HG02571 (cell line): ENCODE results near the gene C1orf167.

Experiments
- ATAC-seq: cut with Tn5 transposase; IDR thresholded peaks from one replicate; pipeline ENCODE4 v1.9.1; 2021; ENCODE audit warnings: mild to moderate bottlenecking, moderate library complexity; ENCODE audit not compliant: unreplicated experiment

C1orf167 gene, protein sequence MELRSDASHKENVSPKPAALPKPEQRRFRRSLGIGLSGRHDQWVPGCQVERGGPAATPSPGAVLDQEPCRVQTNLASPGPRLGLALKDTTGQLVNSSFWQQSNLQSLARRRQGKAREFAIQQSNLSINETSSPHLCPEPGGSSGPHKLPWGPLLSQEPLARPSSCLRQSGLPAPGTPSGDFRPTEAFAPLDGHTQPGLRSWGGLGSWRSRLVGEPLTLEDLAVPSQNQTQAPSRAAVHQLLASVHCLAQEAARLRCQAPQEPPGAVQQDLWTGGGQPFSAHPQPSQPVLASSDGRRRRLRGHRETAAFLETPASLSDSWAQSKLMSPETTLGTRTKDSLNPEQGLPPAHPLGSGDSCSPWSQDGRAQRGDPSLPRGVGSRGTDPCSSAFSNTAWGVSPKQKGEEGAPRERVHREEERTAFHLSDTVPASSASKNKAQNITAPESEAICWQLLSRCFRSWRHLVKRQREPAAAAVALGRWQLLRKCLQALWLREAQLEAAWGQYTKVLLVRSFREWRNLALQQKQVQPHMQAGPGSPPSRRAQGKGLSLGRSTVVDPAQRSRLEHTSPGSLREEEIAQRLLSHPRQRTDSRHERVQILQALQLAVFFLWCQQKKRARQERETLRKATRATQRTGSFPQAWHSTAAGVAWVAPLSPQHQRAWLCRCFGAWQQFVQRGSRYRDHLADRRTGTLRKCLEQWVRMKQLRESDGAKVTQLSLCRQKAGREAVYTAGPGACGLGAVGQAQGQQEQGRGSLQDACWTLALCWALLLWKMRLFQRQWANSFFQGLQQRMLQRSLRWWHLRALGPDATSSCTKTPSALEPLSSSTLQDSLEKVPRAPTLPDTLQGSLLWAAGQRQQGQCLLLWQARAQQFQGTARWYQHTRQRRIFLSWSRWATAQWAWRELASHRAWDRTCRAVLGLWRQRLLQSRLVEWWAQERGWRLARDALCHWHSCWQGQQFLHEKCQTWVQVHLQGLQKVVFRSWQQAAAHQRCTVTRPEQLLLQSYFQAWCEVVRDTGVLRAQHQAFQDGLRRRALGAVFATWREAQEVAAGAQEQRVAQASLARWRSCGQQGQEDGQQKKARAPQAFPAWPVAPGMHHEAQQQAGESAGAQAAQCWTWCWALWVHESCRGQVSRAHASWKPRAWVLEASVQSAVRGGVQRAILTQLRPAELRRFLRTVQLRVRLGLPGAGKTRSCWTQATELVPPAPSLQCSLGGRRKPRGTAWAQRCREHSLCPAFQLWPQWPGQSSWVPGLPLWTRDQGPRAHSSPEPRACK (N-terminal part only)

DNA sequence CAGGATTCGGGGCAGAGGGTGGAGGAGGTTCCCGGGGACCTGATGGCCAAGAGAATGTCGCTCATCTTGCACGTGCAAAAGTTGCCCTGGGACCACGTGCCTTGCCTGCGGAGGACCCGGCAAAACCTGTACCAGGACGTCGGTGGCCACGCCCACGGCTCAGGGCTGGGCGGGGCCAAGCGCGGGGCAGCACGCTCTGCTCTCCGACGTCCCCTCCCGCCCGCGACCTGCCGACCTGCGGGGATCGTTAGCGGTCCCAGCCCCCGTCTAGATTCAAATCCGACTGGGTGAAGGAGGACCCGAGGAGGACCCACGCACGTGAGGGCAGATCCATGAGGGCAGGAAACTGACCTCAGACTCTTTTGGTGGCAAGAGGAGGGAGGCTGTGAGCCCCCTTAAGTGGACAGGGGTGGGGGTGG lies at the start of gene C1orf167:
TSS of gene C1orf167 (plus strand) at position 206 of the 419 bp plus-strand sequence. CDS start 2,208 bp downstream, outside the sequence.
- no peak for ATAC-seq

DNA sequence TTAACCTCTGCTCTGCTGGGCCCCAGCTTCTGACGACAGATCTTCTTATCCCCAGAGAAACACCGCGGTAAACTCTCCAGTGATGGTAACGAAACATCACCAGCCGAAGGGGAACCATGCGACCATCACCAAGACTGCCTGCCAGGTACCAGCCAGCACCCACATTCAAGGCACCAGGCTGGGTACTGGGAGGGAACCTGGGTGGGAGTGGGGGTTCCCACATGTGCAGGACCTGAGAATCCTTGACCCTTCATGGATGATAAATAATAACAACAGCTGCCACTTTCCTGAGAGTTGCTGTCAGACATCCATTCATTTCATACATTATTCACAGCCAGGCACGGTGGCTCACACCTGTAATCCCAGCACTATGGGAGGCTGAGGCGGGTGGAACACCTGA lies 49.7 kb upstream of the C1orf167 start:
- ATAC-seq = no peak

DNA sequence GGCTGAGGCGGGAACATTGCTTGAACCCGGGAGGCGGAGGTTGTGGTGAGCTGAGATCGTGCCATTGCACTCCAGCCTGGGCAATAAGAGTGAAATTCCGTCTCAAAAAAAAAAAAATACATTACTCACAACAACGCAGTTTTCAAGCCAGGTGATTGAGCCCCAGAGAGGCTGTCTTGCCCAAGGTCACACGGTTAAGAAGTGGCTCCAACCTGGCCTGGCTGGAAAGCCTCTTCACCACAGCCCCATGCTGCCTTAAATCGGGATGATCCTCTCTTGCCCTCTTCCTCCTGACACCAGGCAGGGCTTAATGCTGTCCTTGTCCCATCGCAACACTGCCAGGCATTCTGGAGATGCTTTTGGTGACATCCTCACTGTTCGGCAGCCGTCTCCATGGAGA lies 48.9 kb upstream of the C1orf167 start:
- no peak for ATAC-seq

DNA sequence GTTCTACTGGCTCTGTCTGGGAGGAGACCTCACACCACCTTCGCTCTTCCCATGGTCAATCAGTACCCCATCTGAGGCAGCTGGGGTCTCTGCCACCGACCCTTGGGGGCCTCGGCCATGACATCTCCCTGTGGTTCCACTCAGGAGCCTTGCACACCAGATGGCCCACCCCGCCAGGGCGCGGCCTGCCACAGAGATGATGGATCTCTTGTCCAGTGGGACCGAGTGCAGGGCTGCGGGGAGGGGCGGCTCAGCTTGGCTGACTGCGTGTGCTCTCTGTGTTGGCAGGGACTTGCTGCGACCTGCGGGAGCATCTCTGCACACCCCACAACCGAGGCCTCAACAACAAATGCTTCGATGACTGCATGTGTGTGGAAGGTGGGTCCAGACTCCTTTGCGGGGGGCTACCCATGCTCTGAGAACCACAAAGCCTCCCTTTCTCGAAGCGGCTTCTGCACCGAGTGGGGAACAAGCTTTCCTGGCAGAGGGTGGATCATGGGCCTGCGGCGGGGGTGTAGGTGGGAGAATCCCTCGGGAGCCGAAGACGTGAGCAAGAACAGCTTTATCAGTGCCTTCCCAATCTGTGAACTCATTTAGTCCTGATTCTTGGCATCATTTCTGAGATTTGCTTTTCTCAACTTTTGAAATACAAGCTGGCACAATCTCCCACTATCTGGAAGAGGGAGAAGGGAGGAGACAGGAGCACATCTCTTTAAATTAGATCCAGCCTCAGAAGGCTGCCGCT lies 47.0 kb upstream of the C1orf167 start:
- no peak for ATAC-seq

DNA sequence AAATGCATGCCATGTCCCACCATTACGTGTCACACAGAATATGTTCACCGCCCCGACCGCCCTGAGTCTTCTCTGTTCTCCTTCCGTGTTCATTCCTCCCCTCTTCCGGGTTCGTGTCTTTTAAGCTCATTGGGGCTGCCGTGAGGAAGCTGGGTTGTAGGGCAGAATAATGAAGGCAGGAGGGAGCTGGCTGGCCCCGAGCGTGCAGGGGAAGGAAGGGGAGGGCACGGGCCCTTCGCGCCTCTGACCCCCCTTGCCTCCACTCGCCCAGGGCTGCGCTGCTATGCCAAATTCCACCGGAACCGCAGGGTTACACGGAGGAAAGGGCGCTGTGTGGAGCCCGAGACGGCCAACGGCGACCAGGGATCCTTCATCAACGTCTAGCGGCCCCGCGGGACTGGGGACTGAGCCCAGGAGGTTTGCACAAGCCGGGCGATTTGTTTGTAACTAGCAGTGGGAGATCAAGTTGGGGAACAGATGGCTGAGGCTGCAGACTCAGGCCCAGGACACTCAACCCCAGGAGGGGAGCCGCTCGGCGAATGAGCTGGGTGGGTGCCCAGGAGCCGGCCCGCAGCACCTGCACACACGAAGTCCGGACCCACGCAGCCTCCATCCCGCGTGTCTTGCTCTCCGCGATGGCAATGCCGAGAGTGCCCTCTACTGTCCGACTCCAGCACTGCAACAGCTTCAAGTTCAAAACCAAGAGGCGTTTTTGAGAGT lies 42.5 kb upstream of the C1orf167 start:
- ATAC-seq = no peak

DNA sequence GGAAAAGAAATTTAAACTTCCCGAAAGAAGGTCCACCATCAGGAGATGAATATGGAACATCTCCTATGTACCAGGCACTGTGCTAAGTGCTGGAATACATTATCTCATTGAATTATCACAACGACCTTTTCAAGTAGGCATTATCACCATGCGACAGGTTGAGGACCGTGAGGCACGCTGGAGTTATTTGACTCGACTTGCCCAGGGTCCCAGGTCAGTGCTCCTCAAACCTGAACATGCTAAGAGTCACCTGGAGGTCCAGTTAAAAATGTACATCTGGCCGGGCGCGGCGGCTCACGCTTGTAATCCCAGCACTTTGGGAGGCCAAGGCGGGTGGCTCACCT lies 42.0 kb upstream of the C1orf167 start:
- ATAC-seq = no peak

DNA sequence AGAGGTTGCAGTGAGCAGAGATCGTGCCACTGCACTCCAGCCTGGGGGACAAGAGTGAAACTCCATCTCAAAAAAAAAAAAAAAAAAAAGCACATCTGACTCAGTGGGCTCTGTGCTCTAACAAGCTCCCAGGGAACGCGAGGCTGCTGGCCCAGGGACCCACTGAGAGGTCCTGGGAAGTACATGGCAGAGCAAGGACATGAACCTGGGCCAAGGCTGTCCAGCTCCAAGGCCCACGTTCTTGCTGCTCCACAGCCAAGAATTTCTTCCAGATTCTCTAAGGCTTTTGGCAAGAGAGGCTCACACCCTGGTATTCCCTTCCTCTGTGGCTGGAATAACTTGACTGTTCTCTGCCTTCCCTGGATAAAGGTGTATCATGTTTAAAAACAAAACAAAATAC lies 41.5 kb upstream of the C1orf167 start:
- no peak for ATAC-seq

DNA sequence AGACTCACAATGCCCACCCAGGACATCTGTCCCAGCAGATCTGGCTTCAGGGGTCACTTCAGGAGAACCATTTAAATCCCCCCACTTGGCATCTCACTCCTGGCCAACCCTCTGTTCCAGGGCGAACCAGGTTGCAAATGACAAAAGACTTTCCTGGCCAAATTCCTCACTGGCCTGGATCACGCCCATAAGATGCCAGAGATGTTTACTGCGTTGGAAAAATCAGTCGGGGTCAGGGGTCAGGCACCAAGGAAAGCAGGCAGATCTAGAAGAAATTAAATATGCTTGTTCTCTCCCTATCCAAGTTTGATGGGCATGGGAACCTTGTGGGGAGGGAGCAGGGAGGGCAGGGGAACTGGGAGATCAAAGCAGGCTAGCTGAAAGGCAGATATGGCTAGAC lies 40.7 kb upstream of the C1orf167 start:
- no peak for ATAC-seq

DNA sequence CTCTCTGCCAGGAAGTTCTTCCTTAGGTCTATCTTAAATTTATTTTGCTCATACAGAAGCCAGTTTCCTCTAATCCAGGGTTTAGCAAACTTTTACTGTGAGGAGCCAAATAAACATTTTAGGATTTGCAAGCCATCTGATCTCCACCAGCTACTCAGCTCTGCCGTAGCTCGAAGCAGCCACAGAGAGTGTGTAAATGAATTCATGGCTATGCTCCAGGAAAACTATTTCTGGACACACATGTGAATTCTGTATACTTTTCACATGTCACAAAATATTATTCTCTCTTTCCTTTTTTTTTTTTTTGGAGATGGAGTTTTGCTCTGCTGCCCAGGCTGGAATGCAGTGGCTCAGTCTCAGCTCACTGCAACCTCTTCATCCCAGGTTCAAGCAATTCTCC lies 39.5 kb upstream of the C1orf167 start:
- ATAC-seq = no peak

DNA sequence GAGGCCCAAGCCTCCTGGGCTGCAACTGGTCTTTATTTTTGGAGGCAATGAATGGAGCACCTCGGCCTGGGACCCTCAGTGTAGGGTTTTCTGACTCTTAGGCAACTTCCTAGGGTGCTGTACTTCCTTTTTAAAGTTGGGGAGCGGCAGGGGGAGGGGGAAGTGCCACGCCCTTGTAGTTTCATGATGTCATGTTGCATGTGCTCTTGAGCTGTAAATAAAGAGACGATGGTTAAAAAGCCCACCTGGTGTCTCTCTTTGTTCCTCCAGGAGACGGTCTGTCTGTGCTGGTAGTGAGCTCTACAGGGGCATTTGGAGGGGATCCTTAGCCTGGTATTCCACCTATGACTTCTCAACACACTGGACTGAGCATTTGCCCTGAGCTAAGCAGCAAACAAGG lies 36.4 kb upstream of the C1orf167 start:
- ATAC-seq = no peak

DNA sequence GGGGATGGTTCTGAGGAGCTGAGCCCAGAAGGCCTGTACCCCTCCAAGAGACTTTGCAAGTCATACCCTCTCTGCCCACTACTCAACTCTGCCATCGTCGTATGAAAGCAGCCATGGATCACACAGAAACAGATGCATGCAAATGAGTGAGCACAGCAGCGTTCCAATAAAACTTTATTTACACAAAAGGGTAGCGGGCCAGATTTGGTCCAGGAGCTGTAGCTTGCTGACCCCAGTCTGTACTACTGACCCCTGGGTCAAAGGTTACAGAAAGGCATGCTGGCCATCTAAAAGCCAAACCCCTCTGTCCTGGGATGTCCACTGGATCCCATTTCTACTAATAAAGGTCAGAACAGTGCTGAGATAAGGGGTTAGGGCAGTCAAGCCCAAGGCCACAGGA lies 34.9 kb upstream of the C1orf167 start:
- no peak for ATAC-seq

DNA sequence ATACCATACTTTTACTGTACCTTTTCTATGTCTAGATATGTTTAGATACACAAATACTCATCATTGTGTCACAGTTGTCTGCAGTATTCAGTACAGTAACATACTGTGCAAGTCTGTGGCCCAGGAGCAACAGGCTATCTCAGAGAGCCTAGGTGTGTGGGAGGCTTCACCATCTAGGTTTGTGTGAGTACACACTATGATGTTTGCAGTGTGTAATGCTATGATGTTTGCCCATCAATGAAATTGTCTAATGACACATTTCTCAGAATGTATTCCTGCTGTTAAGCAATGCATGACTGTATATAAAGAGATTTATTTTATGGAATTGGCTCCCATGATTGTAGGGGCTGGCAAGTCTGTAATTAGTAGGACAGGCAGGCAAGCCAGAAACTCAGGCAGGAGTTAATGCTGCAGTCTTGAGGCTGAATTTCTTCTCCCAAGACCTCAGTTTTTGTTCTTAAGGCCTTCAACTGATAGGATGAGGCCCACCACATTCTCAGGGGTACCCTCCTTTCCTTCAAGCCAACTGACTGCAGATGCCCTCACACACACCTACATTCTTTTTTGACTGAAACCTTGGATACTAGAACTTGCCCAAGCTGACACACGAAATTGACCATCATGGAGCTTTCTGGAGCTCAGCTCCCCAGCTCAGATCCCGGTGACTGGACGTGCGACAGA lies 33.7 kb upstream of the C1orf167 start:
- no peak for ATAC-seq

DNA sequence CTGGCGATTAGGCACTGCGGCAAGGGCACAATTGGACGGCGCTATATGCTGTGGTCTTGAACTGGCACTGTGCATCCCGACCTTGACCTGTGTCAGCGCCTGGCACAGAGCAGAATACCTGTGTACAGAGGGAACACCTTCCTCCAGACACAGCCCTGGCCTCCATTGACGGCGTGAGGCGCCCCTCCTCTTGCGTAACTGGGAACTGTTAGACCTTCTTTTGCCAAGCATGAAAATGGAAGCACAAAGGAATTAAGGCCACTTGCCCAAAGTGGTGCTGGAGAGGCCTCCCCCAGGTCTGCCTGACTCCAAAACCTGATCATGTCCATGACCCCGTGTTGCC lies 32.9 kb upstream of the C1orf167 start:
- ATAC-seq = no peak

DNA sequence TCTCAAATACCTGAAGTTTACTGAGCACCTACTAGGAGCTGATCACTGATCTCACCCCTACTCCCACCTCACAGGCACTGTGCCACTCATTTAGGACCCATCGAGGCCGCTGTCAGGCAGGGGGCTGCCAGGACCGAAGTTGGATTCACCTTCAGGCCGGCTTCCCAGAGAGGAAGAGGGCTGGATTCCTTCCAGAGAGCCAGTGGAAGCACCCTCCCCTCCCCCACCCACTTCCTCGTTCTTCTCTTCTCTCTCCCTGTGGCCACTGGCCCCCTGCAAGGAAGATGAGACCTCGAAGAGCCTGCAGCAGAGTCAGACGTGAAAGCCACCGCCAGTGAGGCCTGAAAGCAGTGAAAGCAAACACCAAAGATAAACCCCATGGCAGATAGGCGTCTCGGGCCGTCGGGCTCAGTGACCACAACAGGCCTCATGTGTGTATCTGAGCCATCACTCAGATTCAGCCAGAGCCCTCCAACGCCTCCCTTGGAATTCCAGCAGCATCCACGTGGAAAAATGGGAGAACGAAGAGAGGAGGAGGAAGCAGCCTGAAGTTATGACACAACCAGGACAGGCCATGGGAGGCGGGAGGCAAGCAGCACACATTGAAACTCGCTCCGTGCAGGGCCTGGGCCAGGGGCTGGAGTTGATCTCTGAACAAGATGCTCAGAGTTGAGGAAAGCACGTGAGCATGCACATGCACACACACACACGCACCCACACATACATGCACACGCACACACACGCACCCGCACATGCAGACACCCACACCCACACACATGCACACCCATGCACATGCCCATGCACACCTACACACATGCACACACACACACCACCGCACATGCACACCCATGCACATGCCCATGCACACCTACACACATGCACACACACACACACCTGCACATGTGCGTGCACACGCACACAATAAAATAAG lies 32.2 kb upstream of the C1orf167 start:
- no peak for ATAC-seq

DNA sequence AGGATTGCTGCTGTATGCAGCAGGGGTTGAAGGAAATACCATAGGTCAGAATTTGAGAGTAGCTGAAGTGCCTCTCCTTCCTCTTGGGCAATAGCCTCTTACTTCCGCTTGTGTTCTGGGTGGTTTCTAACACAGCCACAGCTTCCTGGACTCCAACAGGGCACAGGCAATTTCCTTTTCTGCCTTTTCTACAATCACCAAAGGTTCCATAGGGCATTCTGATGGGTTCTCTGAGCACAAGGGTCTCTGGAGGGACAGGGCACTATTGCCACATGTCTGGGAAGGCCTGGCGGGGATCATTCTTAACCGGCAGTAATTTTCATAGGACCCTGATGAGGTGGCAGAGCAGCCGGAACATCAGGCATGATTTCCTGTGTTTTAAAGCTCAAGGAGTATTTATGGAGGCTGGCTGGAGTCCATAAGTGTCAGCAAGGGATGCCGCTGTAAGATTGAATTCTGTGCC lies 31.5 kb upstream of the C1orf167 start:
- ATAC-seq = no peak

DNA sequence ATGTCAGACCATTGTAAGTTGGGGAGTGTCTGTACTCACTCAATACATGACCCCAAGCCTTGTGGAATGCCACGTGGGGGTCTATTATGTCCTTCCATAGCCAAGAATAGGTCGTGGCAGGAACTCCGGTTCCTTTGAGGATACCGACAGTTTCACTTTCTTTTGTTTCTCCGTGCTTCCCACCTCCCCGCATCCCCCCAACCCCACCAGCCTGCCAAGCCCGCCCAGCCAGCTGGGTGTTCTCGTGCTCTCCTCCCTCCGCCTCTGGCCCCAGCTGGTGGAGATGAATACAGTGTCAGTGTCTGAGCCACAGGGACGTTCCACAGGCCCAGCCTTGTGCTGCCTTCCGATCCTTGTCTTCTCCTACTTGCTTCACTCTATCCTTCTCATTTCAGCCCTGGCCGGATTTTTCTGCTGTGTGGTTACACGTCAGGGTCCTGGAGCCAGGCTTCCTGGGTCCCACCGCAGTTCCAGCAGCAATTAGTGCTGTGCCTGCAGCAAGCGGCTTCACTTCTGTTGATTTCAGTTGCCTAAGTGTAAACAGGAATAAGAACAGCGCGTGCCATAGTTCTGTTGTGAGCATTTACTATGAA lies 30.2 kb upstream of the C1orf167 start:
- ATAC-seq = no peak

DNA sequence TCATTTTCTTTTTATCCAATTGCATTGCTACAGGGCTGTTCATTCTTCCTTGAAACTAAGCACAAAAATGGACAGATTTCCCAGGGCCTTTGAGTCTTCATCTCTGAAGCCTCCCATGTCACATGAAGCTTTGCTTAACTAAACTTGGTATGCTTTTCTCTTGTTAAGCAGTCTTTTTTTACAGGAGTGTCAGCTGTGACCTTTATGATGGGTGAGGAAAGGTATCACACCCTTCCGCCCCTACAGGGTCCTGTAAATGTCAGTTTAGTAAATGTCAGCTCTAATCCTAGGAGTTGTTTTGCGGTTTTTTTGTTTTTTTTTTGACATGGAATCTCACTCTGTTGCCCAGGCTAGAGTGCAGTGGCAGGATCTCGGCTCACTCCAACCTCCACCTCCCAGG lies 28.7 kb upstream of the C1orf167 start:
- ATAC-seq = no peak

DNA sequence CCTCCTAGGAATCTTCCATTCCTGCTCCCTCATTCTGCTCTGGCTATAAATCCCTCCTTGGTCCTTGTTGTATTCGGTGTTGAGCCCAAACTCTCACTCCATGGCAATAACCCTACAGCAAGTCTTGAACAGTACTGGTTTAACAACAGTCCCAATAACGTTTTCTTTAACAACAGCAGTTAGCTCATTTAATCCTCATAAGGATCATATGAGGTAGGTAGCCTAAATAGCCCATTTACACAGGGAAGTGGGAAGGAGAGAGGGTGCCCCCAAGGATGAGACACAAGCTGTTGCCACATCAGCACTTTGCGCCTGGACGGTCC lies 26.5 kb upstream of the C1orf167 start:
- ATAC-seq = no peak
